ENCODE measurements around the gene GREB1L.
"Not testable (repeated sequence)": the region's sequence is repeated elsewhere in the genome, so short reads cannot be mapped to it uniquely, and the experiment has no call there.

Gene GREB1L

DNA sequence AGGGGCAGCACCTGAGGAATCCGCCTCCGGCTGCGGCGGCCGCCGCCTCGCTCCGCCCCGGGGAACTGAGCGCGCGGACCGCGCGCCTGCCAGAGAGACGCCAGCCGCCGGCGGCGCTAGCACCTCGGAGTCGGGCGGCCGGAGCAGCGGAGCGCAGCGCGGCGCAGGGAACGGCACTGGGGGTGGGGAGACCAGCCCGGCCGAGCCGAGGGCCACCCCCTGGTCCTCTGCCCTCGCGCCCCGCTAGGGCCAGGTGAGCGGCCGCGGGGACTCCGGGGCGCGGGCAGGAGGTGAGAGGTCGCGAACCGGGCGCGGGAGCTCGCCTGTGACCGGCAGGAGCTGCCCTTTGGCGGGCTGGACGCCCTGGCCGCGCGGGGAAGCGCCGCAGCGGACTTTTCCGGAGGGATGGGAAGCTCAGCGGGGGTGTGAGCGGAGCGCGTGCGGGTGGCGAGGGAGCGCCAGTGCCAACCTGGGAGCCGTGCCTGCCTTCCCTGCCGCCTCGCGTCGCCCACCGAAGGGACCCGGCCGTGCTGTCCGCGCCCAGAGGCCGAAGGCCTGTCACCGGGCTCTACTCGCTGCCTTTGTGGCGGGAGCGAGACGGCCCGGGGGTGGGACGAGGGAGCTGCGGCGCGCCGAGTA lies at the start of gene GREB1L:
TSS of gene GREB1L (plus strand) at position 92 of the 639 bp plus-strand sequence. CDS start 141,287 bp downstream, outside the sequence.
- DNase-seq, result peak; percentile 70

DNA sequence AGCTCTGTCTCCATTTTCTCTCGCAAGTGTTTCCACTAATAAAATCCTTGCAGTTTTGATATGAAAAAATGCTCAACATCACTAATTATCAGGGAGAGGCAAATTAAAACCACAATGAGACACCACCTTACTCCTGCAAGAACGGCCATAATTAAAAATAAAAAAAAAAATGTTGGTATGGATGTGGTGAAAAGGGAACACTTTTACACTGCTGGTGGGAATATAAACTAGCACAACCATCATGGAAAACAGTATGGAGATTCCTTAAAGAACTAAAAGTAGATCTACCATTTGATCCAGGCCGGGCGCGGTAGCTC lies 49.8 kb upstream of the GREB1L start:
- no peak for DNase-seq

DNA sequence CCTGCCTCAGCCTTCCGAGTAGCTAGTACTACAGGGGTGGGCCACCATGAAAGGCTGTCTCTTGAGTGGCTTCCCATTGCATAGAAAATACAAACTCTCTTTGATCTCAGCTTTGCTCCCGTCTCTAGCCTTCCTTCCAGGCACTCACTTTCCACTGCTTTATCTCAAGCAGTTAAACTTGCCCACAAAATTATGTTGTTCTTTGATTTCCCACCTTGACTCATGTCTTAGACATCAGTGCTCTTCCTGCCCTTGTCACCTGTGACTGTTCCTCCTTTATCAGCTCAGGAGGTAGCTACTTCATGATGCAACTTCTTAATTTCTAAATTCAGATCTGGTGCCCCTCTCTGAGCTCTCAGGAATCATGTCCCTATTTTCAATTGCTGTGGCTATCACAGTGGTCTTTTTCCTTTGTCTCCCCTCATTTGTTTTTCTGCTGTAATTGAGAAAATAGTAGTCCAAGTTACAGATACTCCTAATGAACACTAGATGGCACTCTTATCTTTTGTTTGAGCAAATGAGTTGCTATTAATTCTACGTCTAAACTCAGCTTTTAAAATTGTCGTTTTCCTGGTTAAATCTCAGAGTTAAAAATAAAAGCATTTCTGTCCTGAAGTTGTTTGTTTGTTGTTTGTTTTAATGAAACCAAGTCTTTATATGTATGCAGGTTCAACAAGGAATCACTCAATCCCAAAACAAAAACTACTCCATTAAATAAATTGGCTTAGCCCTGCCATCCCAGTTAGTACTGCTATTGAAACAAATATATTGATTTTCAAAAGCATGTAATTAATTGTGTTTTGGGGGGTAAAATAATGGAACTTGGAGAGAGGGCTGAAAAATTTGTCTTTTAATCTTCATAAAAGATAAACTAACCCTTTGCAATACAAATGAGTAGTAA lies 46.9 kb upstream of the GREB1L start:
- DNase-seq, result peak; percentile 76

DNA sequence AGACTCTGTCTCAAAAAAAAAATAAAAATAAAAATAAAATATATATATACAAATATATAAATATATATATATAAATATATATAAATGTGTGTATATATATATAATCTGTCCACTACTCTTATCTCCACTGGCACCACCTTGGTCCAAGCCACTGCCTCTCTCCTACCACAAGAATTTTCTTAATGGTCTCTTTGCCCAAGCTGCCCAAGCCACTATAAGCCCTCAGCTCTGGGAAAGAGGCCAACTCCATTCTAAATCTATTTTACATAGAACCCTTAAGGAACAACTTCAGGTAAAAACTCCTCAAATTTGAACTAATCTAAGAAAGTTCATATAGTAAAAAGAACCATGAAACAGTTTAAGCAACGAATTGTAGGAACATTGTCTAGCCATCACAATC lies 45.6 kb upstream of the GREB1L start:
- no peak for DNase-seq

DNA sequence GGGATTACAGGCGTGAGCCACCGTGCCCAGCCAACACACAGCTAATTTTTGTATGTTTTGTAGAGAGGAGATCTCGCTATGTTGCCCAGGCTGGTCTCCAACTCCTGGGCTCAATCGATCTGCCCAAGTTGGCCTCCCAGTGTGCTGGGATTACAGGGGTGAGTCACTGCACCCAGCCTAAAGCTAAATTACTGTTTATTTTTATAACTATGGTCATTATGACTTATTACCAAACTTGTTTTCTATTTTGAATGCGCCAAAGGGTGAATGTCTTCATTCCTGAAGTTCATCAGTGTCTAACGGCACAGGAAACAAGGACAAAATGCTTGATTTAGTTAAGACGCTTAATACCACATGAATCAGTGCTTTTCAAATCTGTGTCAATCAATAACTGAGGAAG lies 38.9 kb upstream of the GREB1L start:
- DNase-seq, result no peak

DNA sequence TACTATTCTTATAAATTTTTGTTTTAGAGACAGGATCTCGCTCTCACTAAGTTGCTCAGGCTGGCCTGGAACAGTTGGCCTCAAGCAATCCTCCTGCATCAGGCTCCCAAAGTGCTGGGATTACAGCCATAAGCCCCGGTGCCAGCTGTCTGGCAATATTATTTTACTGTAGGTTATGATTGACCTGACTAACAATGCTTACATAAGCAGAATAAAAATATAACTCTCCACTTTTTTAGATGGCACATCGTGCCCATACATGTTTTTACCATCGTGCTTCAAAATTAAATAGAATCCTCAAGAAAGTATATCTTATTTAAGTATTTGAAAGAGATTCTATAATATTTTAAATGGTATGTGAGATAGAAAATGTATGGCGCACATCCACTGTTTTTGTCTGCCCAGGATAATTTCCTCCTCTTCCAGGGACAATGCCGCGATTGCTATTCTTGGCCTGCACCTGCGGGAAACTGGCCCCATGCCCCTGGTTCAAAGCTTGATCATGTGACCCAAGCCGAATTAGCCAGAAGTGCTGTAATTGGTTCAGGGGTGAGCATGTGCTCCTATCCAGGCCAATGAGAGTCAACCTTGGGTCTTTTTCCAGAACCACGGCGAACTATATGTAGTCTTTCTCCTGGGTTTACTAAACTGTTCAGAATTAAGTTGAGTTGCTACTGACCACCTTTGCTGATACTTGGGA lies 38.3 kb upstream of the GREB1L start:
- DNase-seq, result no peak

DNA sequence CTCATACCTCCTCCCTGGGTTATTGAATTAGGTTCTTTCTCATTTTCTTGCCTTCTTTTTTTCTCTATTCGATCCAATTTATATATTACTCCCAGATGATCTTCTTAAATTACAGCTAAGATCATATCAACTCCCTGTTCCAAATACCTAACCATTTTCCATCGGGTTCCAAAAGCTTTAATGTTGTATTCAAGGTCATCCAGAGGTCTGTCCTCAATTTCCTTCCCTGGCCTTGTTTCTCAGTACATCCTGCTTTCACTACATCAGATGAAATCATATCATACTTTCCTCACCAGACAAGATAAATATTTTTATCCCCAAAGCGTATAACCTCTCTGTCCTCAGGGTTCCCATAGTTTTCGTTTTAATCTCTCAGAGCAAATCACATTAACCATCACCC lies 36.3 kb upstream of the GREB1L start:
- DNase-seq, result no peak

DNA sequence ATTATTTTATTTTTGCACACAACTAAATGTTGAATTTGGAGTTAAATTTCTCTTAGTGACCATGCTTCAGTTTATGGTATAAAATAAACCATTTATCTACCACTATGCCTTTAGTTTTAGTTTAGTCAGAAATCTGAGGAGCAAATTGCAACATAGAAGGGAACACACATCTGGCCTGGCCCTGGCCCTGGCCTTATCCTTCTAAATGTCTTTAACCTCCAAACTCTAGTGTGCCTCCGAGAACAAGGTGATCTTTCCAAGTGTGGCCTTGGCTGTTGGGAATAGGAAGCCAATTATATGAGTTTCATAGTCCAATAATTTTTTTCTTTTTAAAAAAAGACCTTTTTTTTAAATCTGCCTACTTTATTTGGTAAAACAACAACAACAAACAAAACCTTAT lies 31.8 kb upstream of the GREB1L start:
- DNase-seq, result no peak

DNA sequence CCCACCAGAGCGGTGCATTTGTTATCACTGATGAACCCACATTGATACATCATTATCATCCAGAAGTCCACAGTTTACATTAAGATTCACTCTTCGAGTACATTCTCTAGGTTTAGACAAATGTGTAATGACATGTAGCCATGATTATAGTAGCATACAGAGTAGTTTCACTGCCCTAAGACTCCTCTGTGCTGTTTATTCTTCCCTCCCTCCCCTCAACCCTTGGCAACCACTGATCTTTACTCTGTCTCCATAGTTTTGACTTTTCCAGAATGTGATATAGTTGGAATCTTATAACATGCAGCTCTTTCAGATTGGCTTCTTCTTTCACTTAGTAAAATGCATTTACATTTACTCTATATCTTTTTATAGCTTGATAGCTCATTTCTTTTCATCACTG lies 31.2 kb upstream of the GREB1L start:
- DNase-seq, result no peak

DNA sequence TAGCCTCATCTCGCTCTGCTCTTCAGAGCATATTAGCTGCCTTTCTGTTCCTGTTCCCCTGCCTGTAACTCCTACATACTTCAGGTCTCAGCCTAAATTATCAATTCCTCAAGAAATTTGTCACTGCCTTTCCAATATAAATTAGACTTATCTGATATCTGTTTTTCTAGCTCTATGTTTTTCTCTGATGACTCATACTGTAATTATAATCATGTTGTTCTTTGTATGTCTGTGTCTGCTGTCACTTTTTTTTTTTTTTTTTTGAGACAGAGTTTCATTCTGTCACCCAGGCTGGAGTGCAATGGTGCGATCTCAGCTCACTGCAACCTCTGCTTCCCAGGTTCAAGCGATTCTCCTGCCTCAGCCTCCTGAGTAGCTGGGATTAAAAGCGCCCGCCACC lies 27.6 kb upstream of the GREB1L start:
- not testable (repeated sequence) for DNase-seq

DNA sequence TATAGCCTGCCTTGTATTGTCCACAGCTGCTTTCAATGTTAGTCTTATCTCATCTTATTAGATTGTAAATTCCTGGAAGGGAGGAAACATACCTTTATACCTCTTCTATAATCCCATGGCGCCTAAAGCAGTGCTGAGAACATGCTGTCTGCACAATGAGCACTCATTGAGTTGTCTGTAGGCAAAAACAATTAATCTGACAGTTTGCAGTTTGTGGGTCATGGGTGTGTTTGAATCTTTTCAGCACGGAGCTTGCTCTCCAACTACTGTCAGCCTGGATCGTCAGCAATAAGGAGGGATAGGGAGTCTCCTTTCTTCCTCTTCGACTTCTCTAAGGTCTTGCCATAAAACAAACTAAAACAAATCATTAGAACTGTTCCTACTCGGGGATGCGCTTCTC lies 26.5 kb upstream of the GREB1L start:
- no peak for DNase-seq

DNA sequence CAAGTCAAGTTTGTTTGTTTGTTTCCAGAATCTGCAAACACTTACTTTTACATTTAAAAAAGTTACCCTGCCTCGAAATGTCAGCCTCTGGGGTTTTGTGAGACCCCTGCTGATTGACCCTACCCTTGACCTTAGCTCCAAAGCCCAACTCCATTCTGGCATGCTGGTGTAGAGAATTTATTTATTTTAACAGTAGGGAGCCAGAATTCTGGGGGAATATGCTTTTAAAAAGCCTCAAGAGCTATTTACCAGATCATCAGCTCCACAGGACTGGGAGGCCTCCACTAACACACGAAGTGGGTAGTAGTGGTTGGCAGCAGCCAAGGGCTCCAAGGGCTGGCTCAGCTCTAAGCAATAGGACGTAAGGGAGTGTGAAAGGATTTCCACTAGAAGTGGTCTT lies 23.2 kb upstream of the GREB1L start:
- DNase-seq, result no peak

DNA sequence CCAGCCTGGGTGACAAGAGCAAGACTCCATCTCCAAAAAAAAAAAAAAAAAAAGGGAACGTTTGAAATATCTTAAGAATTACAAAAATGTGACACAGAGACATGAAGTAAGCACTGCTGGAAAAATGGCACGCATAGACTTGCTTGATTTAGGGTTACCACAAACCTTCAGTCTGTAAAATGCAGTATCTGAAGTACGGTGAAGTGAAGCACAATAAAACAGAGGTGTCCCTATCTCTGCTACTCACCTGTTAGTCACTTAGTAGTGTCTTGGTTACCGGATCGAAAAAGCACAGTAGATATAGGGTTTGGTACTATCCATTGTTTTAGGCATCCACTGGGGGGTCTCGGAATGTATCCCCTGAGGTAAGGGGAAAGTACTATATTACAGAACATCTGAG lies 11.6 kb upstream of the GREB1L start:
- no peak for DNase-seq

DNA sequence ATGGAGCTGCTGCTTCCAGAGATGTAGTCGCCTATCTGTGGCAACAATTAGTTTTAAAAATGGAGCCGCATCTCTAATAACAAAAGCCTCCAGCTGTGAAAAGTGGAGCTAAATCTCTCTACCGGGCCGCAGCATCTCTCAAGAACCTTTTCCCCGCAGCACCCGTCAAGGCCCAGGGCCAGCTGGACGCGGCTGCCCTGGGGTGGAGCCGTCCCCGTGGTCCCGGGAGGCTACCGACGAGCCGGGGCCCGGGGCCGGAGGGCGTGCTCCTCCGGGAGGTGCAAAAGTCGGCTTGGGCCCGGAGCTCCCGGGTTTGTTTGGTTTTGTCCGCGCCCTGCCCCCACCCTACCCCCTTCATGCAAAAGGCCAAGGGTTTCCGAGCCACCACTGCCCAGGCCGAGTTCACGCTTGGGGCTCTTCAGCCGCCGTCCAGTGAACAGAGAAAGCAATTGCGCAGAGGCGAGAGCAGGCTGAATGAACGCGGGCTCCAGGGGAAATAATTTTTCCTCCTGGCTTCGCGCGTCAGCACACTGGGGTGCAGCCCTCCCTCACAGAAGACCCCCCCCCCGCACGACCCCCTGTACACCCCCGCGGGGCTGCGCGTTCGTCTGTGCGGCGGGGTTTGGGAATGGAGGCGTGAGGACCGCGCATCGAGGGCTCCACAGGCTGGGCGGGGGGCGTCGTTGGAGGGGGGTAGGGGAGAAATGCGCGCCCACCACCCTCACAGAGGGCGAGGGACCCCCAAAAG lies 557 bp upstream of the GREB1L start:
- no peak for DNase-seq

DNA sequence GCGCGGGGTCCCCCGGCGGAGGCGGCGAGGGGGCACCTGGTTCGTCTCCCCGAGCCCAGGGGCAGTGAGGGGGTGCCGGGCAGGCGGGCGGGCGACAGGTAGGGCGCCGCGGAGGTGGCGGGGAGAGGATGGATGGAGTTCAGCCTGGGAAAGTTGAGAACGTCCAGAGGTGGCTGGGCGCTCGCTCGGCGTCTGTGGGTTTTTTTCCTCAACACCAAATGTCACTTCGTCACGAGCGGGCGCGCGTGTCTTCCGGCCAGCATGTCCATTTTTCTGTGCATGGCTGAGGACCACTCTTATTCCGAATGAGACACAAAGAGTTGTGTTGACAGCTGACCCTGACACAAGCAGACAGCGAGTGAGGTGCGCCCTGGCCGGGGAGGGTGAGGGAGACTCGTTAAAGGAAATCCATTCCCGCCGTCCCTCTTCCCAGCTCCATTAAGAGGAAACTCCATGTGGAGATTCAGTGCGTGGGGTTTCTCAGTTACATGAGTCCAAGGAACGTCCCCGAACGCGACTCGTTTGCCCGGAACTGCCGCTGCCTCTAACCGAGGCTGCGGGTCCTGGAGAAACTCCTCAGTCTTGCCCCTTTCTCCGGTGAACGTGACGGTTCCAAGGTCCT lies 859 bp downstream of the GREB1L start:
- DNase-seq, result no peak

DNA sequence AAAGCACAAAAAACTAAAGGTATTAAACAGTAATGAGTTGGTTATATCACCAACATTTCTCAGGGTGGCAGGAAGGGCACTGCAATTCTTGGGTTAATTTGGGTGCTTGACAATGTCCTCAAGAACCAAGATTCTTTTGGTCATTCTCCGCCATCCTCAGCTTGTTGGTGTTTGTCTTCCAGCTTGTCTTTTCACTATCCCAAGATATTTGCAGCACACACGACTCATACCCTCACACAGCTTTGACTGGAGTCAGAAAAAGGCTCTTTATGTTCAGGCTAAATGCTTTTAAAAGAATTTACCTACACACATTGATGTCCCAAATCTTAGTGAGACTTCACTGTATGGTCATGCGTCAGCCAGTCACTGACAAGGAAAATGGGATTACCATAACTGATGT lies 12.5 kb downstream of the GREB1L start:
- DNase-seq, result no peak

DNA sequence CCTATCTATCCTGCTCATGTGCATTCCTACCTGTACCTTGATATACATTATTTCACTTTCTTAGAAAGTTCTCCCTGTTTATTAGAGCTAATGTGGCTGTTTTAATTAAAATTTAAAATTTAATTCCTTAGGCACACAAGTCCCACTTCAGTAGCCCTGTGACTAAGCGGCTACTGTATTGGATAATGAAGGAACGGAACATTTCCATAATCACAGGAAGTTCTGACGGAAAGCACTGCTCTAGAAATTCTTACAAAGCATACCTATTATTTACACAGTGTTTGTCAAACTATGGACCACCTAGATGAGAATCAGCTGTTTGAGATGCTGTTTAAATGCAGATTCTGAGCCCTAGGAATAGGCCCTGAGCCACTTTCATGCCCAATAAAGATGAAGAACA lies 13.2 kb downstream of the GREB1L start:
- no peak for DNase-seq

DNA sequence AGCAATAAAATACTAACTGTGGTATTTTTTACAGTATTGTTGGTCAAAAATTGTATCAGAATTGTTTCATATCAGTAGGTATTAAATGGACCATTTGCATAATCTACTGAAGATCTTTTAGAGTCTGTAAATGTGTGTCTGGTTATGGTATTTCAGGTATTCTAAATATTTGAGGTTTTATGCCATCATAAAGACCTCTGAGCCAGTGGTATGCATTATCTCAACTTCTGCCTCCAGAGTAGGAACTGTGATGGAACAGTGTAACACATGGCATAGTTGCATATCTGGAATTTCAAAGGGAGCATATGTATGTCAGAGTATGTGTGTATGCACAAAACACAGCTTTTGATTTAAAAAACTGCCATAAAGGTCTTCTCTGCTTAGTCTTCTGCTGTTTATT lies 15.4 kb downstream of the GREB1L start:
- no peak for DNase-seq

DNA sequence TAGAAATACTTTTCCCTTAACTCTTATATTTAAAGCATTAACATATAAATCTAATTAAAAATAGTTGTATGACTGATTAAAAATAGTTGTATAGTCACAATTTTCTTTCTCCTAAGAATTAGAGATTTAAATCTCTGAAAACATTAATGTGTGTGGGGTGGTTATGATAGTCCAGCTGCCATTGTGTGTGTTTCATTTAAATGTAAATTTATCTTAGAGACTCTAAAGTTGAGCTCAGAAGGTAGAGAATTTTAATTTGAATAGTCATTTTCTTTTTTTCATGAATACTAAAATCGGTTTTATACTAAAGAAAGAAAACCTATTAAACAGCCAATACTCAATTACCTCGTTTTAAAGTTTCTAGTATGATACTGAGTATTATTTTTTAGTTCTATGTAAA lies 18.6 kb downstream of the GREB1L start:
- no peak for DNase-seq

DNA sequence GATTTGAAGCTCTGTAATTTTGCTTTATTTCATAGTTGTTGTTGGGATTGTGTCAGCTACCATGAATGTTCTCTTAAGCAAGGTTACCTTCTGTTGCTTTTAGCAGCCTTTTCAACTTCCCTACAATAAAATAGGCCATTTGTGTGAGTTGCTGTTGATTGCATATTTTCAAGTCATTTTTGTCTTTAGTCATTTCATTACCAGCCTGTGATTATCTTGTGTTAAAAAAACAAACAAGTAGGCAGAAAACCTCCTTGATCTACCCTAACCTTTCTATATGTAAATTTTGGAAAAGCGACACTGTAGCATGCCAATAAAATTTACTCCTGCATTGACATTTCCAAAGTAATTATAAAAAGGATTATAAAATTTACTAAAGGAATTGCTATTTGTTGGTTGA lies 19.3 kb downstream of the GREB1L start:
- no peak for DNase-seq

DNA sequence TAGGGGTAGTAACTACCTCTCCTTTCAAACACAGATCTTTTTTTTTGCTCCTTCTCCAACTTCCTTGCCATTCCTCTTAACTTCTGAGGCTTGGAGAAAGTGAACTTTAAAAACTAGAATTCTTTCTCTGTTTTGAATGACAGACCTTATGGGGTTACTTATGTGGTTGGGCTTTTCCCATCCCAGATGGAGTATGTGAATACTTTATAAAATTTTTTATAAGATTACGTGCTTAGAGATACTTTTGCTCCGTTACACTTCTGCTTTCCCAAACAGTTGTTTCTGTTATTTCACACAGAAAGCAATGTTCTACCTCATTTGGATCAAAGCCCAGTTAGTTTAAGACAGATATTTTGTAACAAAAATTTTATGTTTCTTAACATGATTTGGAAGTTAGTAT lies 20.2 kb downstream of the GREB1L start:
- no peak for DNase-seq

DNA sequence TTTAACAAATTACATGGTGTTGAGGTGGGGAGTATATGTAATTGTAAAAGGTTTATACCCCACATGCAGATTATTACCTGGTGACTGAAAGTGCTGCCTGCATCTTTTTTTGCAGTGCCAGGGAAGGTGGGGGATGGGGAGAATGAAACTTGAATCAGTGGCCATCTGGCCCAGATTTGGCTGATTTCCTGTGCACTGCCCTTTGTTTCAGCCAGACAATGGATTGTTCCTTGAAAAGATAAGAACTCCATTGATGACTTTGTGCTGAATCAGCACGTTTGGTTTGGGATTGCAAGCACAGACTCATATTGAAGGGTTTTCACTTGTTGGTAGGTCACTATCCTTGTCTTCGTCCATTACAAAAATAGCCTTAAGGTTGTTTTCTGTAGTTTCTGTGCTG lies 20.9 kb downstream of the GREB1L start:
- DNase-seq, result no peak

DNA sequence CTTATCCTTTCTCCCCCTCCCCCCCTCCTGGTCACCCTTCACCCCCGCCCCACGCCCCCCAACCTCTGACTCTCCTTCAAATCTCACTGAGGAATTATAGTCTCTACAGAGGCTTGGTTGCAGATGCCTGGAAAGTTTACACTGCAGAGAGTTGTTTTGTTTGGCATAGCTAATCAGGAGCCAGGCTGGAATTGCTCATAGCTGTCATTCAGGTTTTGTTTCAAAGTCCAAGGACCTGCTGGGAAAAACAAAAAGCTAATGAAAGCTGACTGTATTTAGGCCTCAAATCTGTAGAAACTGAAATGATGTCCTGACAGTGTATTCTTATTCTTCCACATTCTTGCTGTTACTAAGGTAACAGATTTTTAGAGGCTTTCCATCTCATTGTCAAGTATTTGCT lies 22.6 kb downstream of the GREB1L start:
- DNase-seq, result no peak

Data from NCI-H1105 treated with DMSO at 0.1 percent for 48 hours (cell line).